GM18520 (cell line): ENCODE results near the gene PDE9A.

ENCODE experiments used
- ATAC-seq: cut with Tn5 transposase; IDR thresholded peaks from one replicate; pipeline ENCODE4 v1.9.1; 2021; ENCODE audit not compliant: unreplicated experiment

Gene PDE9A

GRCh38 chr21:42819861-42820615 is 166.6 kb downstream of the PDE9A start:
- no peak for ATAC-seq

GRCh38 chr21:42820616-42821465 is 167.4 kb downstream of the PDE9A start:
- ATAC-seq: no peak
